ENCODE measurements around the gene MON1B.

MON1B gene

DNA sequence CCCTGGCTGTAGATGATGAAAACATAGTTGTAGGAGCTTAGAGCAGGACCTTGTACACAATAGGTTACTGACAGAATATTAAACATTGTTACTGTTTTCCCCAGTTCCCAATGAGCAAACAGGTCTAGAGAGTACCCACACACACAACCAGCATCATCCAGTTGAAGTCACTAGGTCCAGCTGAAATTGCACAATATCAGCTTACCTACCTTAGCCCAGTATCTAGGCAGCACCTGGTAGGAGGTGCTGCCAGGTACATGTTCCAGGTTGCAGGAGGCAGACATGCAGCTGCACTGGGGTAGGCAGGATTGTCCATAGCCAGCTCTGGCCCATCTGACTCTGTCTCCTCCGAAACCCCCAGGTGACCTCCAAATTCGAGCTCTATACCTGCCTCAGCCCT lies 6.8 kb downstream of the MON1B start:
- no peak overlapping the region for H3K4ac ChIP-seq (ENCODE audit: low read depth in 1 of 2, low read length in 2 of 2)
- WGBS: 90% methylated on average over 2 of the region's 2 CpGs

DNA sequence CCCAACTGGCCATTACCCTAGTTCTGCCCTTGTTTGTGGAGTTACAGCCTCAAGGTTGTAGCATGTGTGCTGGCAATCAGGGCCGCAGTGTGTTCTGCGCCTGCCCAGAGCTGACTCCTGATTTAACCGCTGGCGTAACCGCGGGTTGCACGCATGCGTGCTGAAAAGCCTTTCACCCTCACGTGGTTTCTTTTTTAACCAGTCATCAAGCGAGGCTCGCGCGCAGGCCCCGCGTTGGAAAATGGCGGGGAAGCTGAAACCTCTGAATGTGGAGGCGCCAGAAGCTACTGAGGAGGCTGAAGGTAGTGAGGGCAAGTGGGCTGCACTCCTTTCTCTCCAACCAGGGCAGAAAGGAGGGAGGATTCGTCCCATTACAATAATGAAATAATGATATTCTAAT lies 8.2 kb downstream of the MON1B start, which contains the start of gene SYCE1L:
TSS of gene SYCE1L (plus strand) at position 198 of the 400 bp plus-strand sequence. CDS start at position 242, 44 bp downstream.
- 95% methylated on average over 17 of the region's 18 CpGs for WGBS
- H3K4me2 ChIP-seq (ENCODE audit: low read length, poor library complexity, severe bottlenecking): no peak within 1 kb of the TSS
- no peak within 1 kb of the TSS for H2BK120ac ChIP-seq (ENCODE audit: low read depth, low read length)
- H4K91ac ChIP-seq (ENCODE audit: low read length): no peak within 1 kb of the TSS
- no peak within 1 kb of the TSS for H3K18ac ChIP-seq (ENCODE audit: low read depth in 1 of 2, low read length in 2 of 2)
- no peaks in the 10 kb centered on the region for H3K27me3 ChIP-seq (ENCODE audit: control insufficient read depth in 1 of 2, insufficient read depth in 1 of 2, low read length in 2 of 2)
- H3K27ac ChIP-seq (ENCODE audit: low read length, poor library complexity, severe bottlenecking): no peak within 1 kb of the TSS
- no peak within 1 kb of the TSS for H2AK5ac ChIP-seq (ENCODE audit: low read length, severe bottlenecking)
- no peaks in the 10 kb centered on the region for H3K4me1 ChIP-seq (ENCODE audit: control insufficient read depth, insufficient read depth, low read depth, low read length)
- H3K9ac ChIP-seq (ENCODE audit: low read length): no peak within 1 kb of the TSS
- DNase-seq: no peak
- H3K9me3 ChIP-seq (ENCODE audit: control insufficient read depth, low read length): no peaks in the 10 kb centered on the region
- H2BK15ac ChIP-seq (ENCODE audit: low read depth, poor library complexity, severe bottlenecking): no peak within 1 kb of the TSS
- H2AFZ ChIP-seq (ENCODE audit: low read depth, low read length): no peak within 1 kb of the TSS
- peaks cover 21% of the 10 kb centered on the region for H3K79me1 ChIP-seq (replicated peaks; ENCODE audit: low read length, poor library complexity, severe bottlenecking)
- no peak within 1 kb of the TSS for H3K4ac ChIP-seq (ENCODE audit: low read depth in 1 of 2, low read length in 2 of 2)
- no peak within 1 kb of the TSS for H2BK12ac ChIP-seq (ENCODE audit: low read length in 2 of 2)
- no peak within 1 kb of the TSS for H3K4me3 ChIP-seq (ENCODE audit: insufficient read depth in 1 of 2, low read depth in 1 of 2, low read length in 2 of 2)
- peaks cover 48 to 58% of the 10 kb centered on the region in 2 experiments for H3K36me3 ChIP-seq (ENCODE audit: control insufficient read depth in 1 of 2, insufficient read depth in 2 of 2, low read depth in 1 of 2, low read length in 2 of 2)
- no peak within 1 kb of the TSS for H2BK5ac ChIP-seq (ENCODE audit: low read depth, low read length, poor library complexity, severe bottlenecking)
- no peak within 1 kb of the TSS for H3K23ac ChIP-seq (ENCODE audit: low read length in 2 of 2)
- H3K14ac ChIP-seq (ENCODE audit: low read length in 2 of 2): no peak within 1 kb of the TSS
- no peak within 1 kb of the TSS for H4K8ac ChIP-seq (ENCODE audit: low read length)

More for the DNA sequence above, 6.8 kb downstream of the MON1B start:
- no peak overlapping the region for H3K4me2 ChIP-seq (ENCODE audit: low read length, poor library complexity, severe bottlenecking)
- H4K91ac ChIP-seq (ENCODE audit: low read length): no peak overlapping the region
- H3K14ac ChIP-seq (ENCODE audit: low read length in 2 of 2): no peak overlapping the region
- no peak overlapping the region for H3K27ac ChIP-seq (ENCODE audit: low read length, poor library complexity, severe bottlenecking)
- no peak overlapping the region for H3K9ac ChIP-seq (ENCODE audit: low read length)
- no peak overlapping the region for H2BK12ac ChIP-seq (ENCODE audit: low read length in 2 of 2)
- peaks cover 32% of the 10 kb centered on the region for H3K79me1 ChIP-seq (replicated peaks; ENCODE audit: low read length, poor library complexity, severe bottlenecking)
- H3K18ac ChIP-seq (ENCODE audit: low read depth in 1 of 2, low read length in 2 of 2): no peak overlapping the region
- no peak overlapping the region for H2BK120ac ChIP-seq (ENCODE audit: low read depth, low read length)
- no peak for DNase-seq
- H3K27me3 ChIP-seq (ENCODE audit: control insufficient read depth in 1 of 2, insufficient read depth in 1 of 2, low read length in 2 of 2): no peaks in the 10 kb centered on the region
- no peak overlapping the region for H2AFZ ChIP-seq (ENCODE audit: low read depth, low read length)
- no peaks in the 10 kb centered on the region for H3K9me3 ChIP-seq (ENCODE audit: control insufficient read depth, low read length)
- peaks cover 60 to 70% of the 10 kb centered on the region in 2 experiments for H3K36me3 ChIP-seq (ENCODE audit: control insufficient read depth in 1 of 2, insufficient read depth in 2 of 2, low read depth in 1 of 2, low read length in 2 of 2)
- no peak overlapping the region for H3K4me3 ChIP-seq (ENCODE audit: insufficient read depth in 1 of 2, low read depth in 1 of 2, low read length in 2 of 2)
- H3K4me1 ChIP-seq (ENCODE audit: control insufficient read depth, insufficient read depth, low read depth, low read length): peaks cover 4% of the 10 kb centered on the region
- H4K8ac ChIP-seq (ENCODE audit: low read length): no peak overlapping the region
- no peak overlapping the region for H2BK5ac ChIP-seq (ENCODE audit: low read depth, low read length, poor library complexity, severe bottlenecking)
- no peak overlapping the region for H2AK5ac ChIP-seq (ENCODE audit: low read length, severe bottlenecking)
- H2BK15ac ChIP-seq (ENCODE audit: low read depth, poor library complexity, severe bottlenecking): no peak overlapping the region
- H3K23ac ChIP-seq (ENCODE audit: low read length in 2 of 2): no peak overlapping the region

DNA sequence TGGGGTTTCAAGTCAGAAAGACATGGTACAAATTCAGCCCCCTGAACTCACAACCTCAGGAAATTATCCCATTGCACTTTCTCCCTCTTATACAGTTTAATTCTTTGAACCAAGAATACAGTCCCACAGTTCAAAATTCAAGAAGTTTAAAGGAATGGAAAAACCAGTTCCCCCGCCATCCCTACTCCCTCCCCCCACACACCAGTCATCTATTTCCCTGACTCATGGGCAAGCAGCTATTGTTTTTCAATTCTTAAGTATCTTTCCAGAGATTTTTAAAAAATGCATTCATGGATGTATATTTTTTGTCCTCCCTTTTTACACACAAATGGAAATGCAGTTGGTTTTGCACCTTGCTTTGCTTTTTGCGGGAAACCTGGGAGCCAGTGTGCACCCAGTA lies 15.5 kb downstream of the MON1B start:
- Histone ChIP-seq H3K27ac (ENCODE audit: low read length, poor library complexity, severe bottlenecking) (no peak overlapping the region), H3K4me2 (ENCODE audit: low read length, poor library complexity, severe bottlenecking) (no peak overlapping the region), H3K4me3 (ENCODE audit: insufficient read depth in 1 of 2, low read depth in 1 of 2, low read length in 2 of 2) (no peak overlapping the region), H3K18ac (ENCODE audit: low read depth in 1 of 2, low read length in 2 of 2) (no peak overlapping the region), H3K14ac (ENCODE audit: low read length in 2 of 2) (no peak overlapping the region), H4K91ac (ENCODE audit: low read length) (no peak overlapping the region), H3K23ac (ENCODE audit: low read length in 2 of 2) (no peak overlapping the region), H3K36me3 (ENCODE audit: control insufficient read depth in 1 of 2, insufficient read depth in 2 of 2, low read depth in 1 of 2, low read length in 2 of 2) (no peaks in the 10 kb centered on the region), H3K9me3 (ENCODE audit: control insufficient read depth, low read length) (no peaks in the 10 kb centered on the region), H2BK120ac (ENCODE audit: low read depth, low read length) (no peak overlapping the region), H3K4me1 (ENCODE audit: control insufficient read depth, insufficient read depth, low read depth, low read length) (peaks cover 4% of the 10 kb centered on the region), H2AFZ (ENCODE audit: low read depth, low read length) (no peak overlapping the region), H2BK15ac (ENCODE audit: low read depth, poor library complexity, severe bottlenecking) (no peak overlapping the region), H3K9ac (ENCODE audit: low read length) (no peak overlapping the region), H2AK5ac (ENCODE audit: low read length, severe bottlenecking) (no peak overlapping the region), H2BK5ac (ENCODE audit: low read depth, low read length, poor library complexity, severe bottlenecking) (no peak overlapping the region), H2BK12ac (ENCODE audit: low read length in 2 of 2) (no peak overlapping the region), H4K8ac (ENCODE audit: low read length) (no peak overlapping the region), H3K79me1 (replicated peaks; ENCODE audit: low read length, poor library complexity, severe bottlenecking) (no peaks in the 10 kb centered on the region), H3K27me3 (ENCODE audit: control insufficient read depth in 1 of 2, insufficient read depth in 1 of 2, low read length in 2 of 2) (peaks cover 0 to 26% of the 10 kb centered on the region in 2 experiments), H3K4ac (ENCODE audit: low read depth in 1 of 2, low read length in 2 of 2) (no peak overlapping the region)
- DNase-seq: no peak
- 86% methylated on average over 2 of the region's 2 CpGs for WGBS

DNA sequence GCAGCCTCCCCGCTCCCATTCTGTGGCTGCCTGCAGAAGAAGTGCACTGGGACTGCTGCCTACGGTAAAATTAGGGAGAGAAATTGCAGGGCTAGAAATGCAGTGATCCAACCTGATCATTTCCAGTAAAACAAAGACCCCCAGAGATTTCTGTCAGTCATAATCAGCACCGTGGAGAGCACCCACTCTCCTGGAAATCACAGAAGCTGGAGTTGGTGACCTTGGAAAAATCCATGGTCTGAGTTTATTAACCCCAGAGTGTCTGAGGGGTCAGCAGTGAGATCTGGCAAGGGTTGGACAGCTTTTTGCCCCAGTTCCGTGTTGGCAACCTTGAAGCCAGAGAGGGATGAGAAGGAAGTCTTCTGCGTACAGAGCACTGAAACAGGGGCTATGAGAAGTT lies 16.0 kb downstream of the MON1B start:
- Histone ChIP-seq H3K27ac (ENCODE audit: low read length, poor library complexity, severe bottlenecking) (no peak overlapping the region), H2BK120ac (ENCODE audit: low read depth, low read length) (no peak overlapping the region), H3K9ac (ENCODE audit: low read length) (no peak overlapping the region), H2AFZ (ENCODE audit: low read depth, low read length) (no peak overlapping the region), H4K8ac (ENCODE audit: low read length) (no peak overlapping the region), H3K23ac (ENCODE audit: low read length in 2 of 2) (no peak overlapping the region), H2BK5ac (ENCODE audit: low read depth, low read length, poor library complexity, severe bottlenecking) (no peak overlapping the region), H3K9me3 (ENCODE audit: control insufficient read depth, low read length) (no peaks in the 10 kb centered on the region), H2BK15ac (ENCODE audit: low read depth, poor library complexity, severe bottlenecking) (no peak overlapping the region), H3K4me1 (ENCODE audit: control insufficient read depth, insufficient read depth, low read depth, low read length) (peaks cover 9% of the 10 kb centered on the region), H3K4me2 (ENCODE audit: low read length, poor library complexity, severe bottlenecking) (no peak overlapping the region), H3K4me3 (ENCODE audit: insufficient read depth in 1 of 2, low read depth in 1 of 2, low read length in 2 of 2) (no peak overlapping the region), H3K79me1 (replicated peaks; ENCODE audit: low read length, poor library complexity, severe bottlenecking) (no peaks in the 10 kb centered on the region), H3K14ac (ENCODE audit: low read length in 2 of 2) (no peak overlapping the region), H4K91ac (ENCODE audit: low read length) (no peak overlapping the region), H2AK5ac (ENCODE audit: low read length, severe bottlenecking) (no peak overlapping the region), H3K4ac (ENCODE audit: low read depth in 1 of 2, low read length in 2 of 2) (no peak overlapping the region), H2BK12ac (ENCODE audit: low read length in 2 of 2) (no peak overlapping the region), H3K27me3 (ENCODE audit: control insufficient read depth in 1 of 2, insufficient read depth in 1 of 2, low read length in 2 of 2) (peaks cover 0 to 31% of the 10 kb centered on the region in 2 experiments), H3K18ac (ENCODE audit: low read depth in 1 of 2, low read length in 2 of 2) (no peak overlapping the region), H3K36me3 (ENCODE audit: control insufficient read depth in 1 of 2, insufficient read depth in 2 of 2, low read depth in 1 of 2, low read length in 2 of 2) (no peaks in the 10 kb centered on the region)
- 66% methylated on average over 5 of the region's 5 CpGs for WGBS
- DNase-seq: no peak

Measured in mesenchymal stem cell (in vitro differentiated cells and primary cell).